HCT116 (cell line): Measurements from ENCODE around the gene APPL1. TPM values are rescaled to one million over a fixed set of nuclear protein-coding genes. Genes with fewer than 3 reads are reported as not detected.
A peak's percentile ranks its signal among the peaks of the same experiment; 100 is the strongest.

ENCODE experiments used
- ATAC-seq: fragments of 200-7000 bp; cut with Tn5 transposase; 2 replicates; pipeline ENCODE4 v1.9.1; 2020; ENCODE audit warnings: mild to moderate bottlenecking, moderate library complexity
- BruUV-seq: library from RNA; stranded (reverse); fragments of 400-500 nt; replicated peaks from 2 replicates; lab custom pipeline; 2021; lab: Mats Ljungman, UMichigan
- CTCF ChIA-PET: fragments of 300-600 bp; sonication (Branson Sonifier 250); formaldehyde crosslinking; loops from one replicate; lab custom pipeline; 2021; ENCODE audit warnings: antibody characterized with exemption; lab: Charles Lee
- POLR2A ChIA-PET: fragments of 300-600, 350-600 bp; sonication (Branson Sonifier 250); formaldehyde crosslinking; loops from one replicate; lab custom pipeline; 2021; ENCODE audit warnings: antibody characterized with exemption; lab: Charles Lee
- RAD21 ChIA-PET, 2 experiments: fragments of 300-600 bp; sonication (Branson Sonifier 250); formaldehyde crosslinking; loops; one replicate each; lab custom pipeline; 2023; ENCODE audit warnings: low total read pairs in 2 of 2; ENCODE audit not compliant: uncharacterized antibody in 2 of 2, unreplicated experiment in 2 of 2, low non-redundant PET in 1 of 2; lab: Charles Lee
- DNase-seq: peaks from one replicate; pipeline ENCODE4 v3.0.0-alpha.2; 2010; ENCODE audit warnings: low read depth, low spot score
- H2AFZ ChIP-seq: fragments of 200-600 bp; shearing (Covaris generic), sonication (generic); 2 replicates; pipeline ENCODE4 v1.6.1; 2017; ENCODE audit warnings: low read depth, mixed run types, mixed read lengths, antibody characterized with exemption, low read length; ENCODE audit not compliant: poor library complexity, severe bottlenecking
- H3K27ac ChIP-seq: 2 replicates; pipeline ENCODE4 v1.5.1; 2012; ENCODE audit warnings: low read depth, low read length
- H3K27me3 ChIP-seq: fragments of 200-600 bp; sonication (generic); 2 replicates; pipeline ENCODE4 v1.6.1; 2016; ENCODE audit warnings: mixed run types, low read length, mixed read lengths; ENCODE audit not compliant: insufficient read depth
- H3K36me3 ChIP-seq, 2 experiments: fragments of 200-500 bp in 1 of 2; fragments of 200-600 bp in 1 of 2; sonication (Bioruptor generic) in 1 of 2; sonication (generic) in 1 of 2; 2 replicates each; pipeline versions ENCODE4 v1.5.1 to v1.6.1; 2014 to 2016; ENCODE audit warnings: low read length in 2 of 2, inconsistent platforms in 1 of 2, mixed read lengths in 1 of 2, mixed run types in 1 of 2; ENCODE audit not compliant: insufficient read depth in 2 of 2, control insufficient read depth in 1 of 2
- H3K4me1 ChIP-seq, 2 experiments: fragments of 200-600 bp in 1 of 2; sonication (generic) in 1 of 2; 2 replicates each; pipeline versions ENCODE4 v1.5.1 to v1.6.1; 2012 to 2017; ENCODE audit warnings: low read length in 2 of 2, inconsistent platforms in 1 of 2, mild to moderate bottlenecking in 1 of 2, mixed read lengths in 1 of 2, mixed run types in 1 of 2, moderate library complexity in 1 of 2; ENCODE audit not compliant: insufficient read depth in 2 of 2, control insufficient read depth in 1 of 2
- H3K4me2 ChIP-seq: fragments of 200-600 bp; sonication (generic); 2 replicates; pipeline ENCODE4 v1.6.1; 2017; ENCODE audit warnings: mixed run types, low read length, mixed read lengths
- H3K4me3 ChIP-seq, 2 experiments: fragments of 200-600 bp in 1 of 2; sonication (generic) in 1 of 2; replicated peaks in 1 of 2; 2 replicates each; pipeline ENCODE4 v1.5.1; 2011 to 2016; ENCODE audit warnings: low read length in 2 of 2, control low read depth in 1 of 2, low read depth in 1 of 2, mild to moderate bottlenecking in 1 of 2, mixed read lengths in 1 of 2, mixed run types in 1 of 2
- H3K79me2 ChIP-seq: fragments of 200-600 bp; sonication (generic); 2 replicates; pipeline ENCODE4 v1.6.1; 2017; ENCODE audit warnings: mild to moderate bottlenecking, mixed run types, low read length, moderate library complexity, mixed read lengths; ENCODE audit not compliant: insufficient read depth
- H3K9ac ChIP-seq: fragments of 200-600 bp; sonication (generic); 2 replicates; pipeline ENCODE4 v1.6.1; 2016; ENCODE audit warnings: low read length, mixed read lengths
- H3K9me2 ChIP-seq: fragments of 200-600 bp; sonication (generic), shearing (Covaris generic); 2 replicates; pipeline ENCODE4 v1.6.1; 2017; ENCODE audit warnings: mixed run types, mild to moderate bottlenecking, moderate library complexity; ENCODE audit not compliant: insufficient read depth
- H3K9me3 ChIP-seq, 2 experiments: fragments of 200-500 bp in 1 of 2; fragments of 200-600 bp in 1 of 2; sonication (Bioruptor generic) in 1 of 2; sonication (generic) in 1 of 2; 2 replicates each; pipeline ENCODE4 v1.6.1; 2014 to 2017; ENCODE audit warnings: low read length in 2 of 2, mixed read lengths in 2 of 2, inconsistent platforms in 1 of 2, low read depth in 1 of 2, mild to moderate bottlenecking in 1 of 2, mixed run types in 1 of 2, moderate library complexity in 1 of 2; ENCODE audit not compliant: control insufficient read depth in 1 of 2, insufficient read depth in 1 of 2
- H4K20me1 ChIP-seq: fragments of 200-600 bp; sonication (generic), shearing (Covaris generic); 2 replicates; pipeline ENCODE4 v1.6.1; 2017; ENCODE audit warnings: mixed run types, mild to moderate bottlenecking, moderate library complexity; ENCODE audit not compliant: insufficient read depth
- EGR1 ChIP-seq: IDR thresholded peaks from 2 replicates; pipeline ENCODE4 v1.6.1; 2012; ENCODE audit warnings: low read depth
- ELF1 ChIP-seq: IDR thresholded peaks from 2 replicates; pipeline ENCODE4 v1.6.1; 2012; ENCODE audit warnings: low read depth, borderline replicate concordance
- EZH2phosphoT487 ChIP-seq: fragments of 200-600 bp; IDR thresholded peaks from 2 replicates; pipeline ENCODE4 v1.6.1; 2018; ENCODE audit warnings: antibody characterized with exemption, borderline replicate concordance
- RAD21 ChIP-seq: IDR thresholded peaks from 2 replicates; pipeline ENCODE4 v1.6.1; 2012; ENCODE audit warnings: low read depth, mild to moderate bottlenecking
- TCF7L2 ChIP-seq: IDR thresholded peaks from 2 replicates; pipeline ENCODE4 v1.7.0; 2011; ENCODE audit warnings: borderline replicate concordance, inconsistent platforms; ENCODE audit not compliant: insufficient read depth, insufficient read length; ENCODE audit errors: extremely low read depth
- intact Hi-C: fragments of 100-400 bp; cut with micrococcal nuclease; formaldehyde crosslinking; loops from 2 replicates; pipeline ENCODE4 v1.10.0; 2022
- total RNA-seq: library from RNA; stranded (reverse); gene quantifications from one replicate; pipeline ENCODE4 v1.2.1, GENCODE V29; 2021; ENCODE audit not compliant: unreplicated experiment
- TF ChIP-seq, protein P1 (sequence below), 3 experiments: fragments of 200-600 bp in 1 of 3; sonication (generic) in 1 of 3; IDR thresholded peaks in 2 of 3; conservative IDR thresholded peaks in 1 of 3; 2 replicates each; pipeline ENCODE4 v1.5.1; 2012 to 2017; ENCODE audit warnings: low read depth in 2 of 3, low read length in 2 of 3, antibody characterized with exemption in 1 of 3, borderline replicate concordance in 1 of 3, control low read depth in 1 of 3, mild to moderate bottlenecking in 1 of 3, mixed read lengths in 1 of 3, mixed run types in 1 of 3, moderate library complexity in 1 of 3; ENCODE audit not compliant: insufficient read depth in 1 of 3

The APPL1 gene
- total RNA-seq, 1 experiment from 2014 or later: 30.8 TPM

DNA sequence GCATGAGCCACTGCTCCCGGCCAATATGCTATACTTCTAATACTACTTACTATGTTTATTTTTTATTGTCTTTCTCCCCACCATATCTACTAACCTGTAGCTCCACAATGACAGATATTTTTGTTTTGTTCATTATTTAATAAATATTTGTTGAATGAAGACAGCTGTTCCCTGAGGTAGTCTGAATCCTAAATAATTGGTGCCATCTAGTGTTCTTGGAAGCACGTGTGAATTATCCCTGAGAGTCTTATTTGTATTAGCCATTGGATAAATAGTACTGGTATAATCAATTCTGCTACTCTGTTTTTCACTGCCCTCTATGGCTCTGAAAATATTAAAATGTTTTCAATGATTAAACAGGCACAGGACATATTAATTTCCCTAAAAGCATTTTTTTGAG is 5.6 kb upstream of the APPL1 start:
- intact Hi-C loops: loop anchor here (2.0 kb wide), 2 partner anchors 121 to 227 kb away; no protein-coding TSS in a partner anchor
- H3K27ac ChIP-seq: no peak overlapping the region
- POLR2A ChIA-PET: no interaction called here
- H3K27me3 ChIP-seq: no peaks in the 10 kb centered on the region
- ATAC-seq: peak; percentile 49; the same call in 1 of the 2 replicates
- H2AFZ ChIP-seq: no peak overlapping the region
- no peak overlapping the region for H3K9ac ChIP-seq
- no TSS peak for BruUV-seq
- RAD21 ChIA-PET: no interaction called here
- H3K4me1 ChIP-seq: peaks cover 0 to 4% of the 10 kb centered on the region in 2 experiments; a peak in 2 of 4 replicates
- H3K36me3 ChIP-seq: no peaks in the 10 kb centered on the region
- no peaks in the 10 kb centered on the region for H3K9me3 ChIP-seq
- CTCF ChIA-PET: no interaction called here
- TF ChIP-seq, protein P1, sequence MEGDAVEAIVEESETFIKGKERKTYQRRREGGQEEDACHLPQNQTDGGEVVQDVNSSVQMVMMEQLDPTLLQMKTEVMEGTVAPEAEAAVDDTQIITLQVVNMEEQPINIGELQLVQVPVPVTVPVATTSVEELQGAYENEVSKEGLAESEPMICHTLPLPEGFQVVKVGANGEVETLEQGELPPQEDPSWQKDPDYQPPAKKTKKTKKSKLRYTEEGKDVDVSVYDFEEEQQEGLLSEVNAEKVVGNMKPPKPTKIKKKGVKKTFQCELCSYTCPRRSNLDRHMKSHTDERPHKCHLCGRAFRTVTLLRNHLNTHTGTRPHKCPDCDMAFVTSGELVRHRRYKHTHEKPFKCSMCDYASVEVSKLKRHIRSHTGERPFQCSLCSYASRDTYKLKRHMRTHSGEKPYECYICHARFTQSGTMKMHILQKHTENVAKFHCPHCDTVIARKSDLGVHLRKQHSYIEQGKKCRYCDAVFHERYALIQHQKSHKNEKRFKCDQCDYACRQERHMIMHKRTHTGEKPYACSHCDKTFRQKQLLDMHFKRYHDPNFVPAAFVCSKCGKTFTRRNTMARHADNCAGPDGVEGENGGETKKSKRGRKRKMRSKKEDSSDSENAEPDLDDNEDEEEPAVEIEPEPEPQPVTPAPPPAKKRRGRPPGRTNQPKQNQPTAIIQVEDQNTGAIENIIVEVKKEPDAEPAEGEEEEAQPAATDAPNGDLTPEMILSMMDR (IDR thresholded peaks at IDR 0.05 in 2 of 3, conservative IDR thresholded peaks at IDR 0.05 in 1 of 3; ENCODE audit: borderline replicate concordance in 1 of 3, insufficient read depth in 1 of 3, low read depth in 2 of 3, low read length in 2 of 3): peak in 2 of 3 experiments; percentile 27 to 43; a peak in 2 of 6 replicates
- TF ChIP-seq RAD21 (peak; percentile 69), ELF1 (no peak), TCF7L2 (no peak)
- TF ChIP-seq, all 23 proteins: peak for 2
- H3K4me3 ChIP-seq: no peak overlapping the region
- no peaks in the 10 kb centered on the region for H3K9me2 ChIP-seq
- H3K4me2 ChIP-seq: no peak overlapping the region
- no peaks in the 10 kb centered on the region for H3K79me2 ChIP-seq
- H4K20me1 ChIP-seq: no peaks in the 10 kb centered on the region
- no peak for DNase-seq

GRCh38 chr3:57224856-57225255 is 2.7 kb upstream of the APPL1 start:
- TF ChIP-seq EZH2phosphoT487 (no peak), EGR1 (no peak)
- TF ChIP-seq, all 23 proteins: peak for 0
- H3K79me2 ChIP-seq: peaks cover 20% of the 10 kb centered on the region
- no peaks in the 10 kb centered on the region for H3K9me2 ChIP-seq
- H4K20me1 ChIP-seq: peaks cover 6% of the 10 kb centered on the region; the same call in 1 of the 2 replicates
- no peaks in the 10 kb centered on the region for H3K27me3 ChIP-seq
- no peak overlapping the region for H3K27ac ChIP-seq
- ChIA-PET POLR2A (no interaction called here), RAD21 (no interaction called here), CTCF (no interaction called here)
- no peak overlapping the region for H2AFZ ChIP-seq
- H3K4me1 ChIP-seq: peaks cover 2 to 22% of the 10 kb centered on the region in 2 experiments
- no peak overlapping the region for H3K9ac ChIP-seq
- no peak for DNase-seq
- no peak overlapping the region for H3K4me2 ChIP-seq
- BruUV-seq: no TSS peak
- ATAC-seq: no peak
- intact Hi-C loops: loop anchor here (5.0 kb wide), 1 partner anchor 53 kb away; no protein-coding TSS in a partner anchor
- no peaks in the 10 kb centered on the region for H3K9me3 ChIP-seq
- no peak overlapping the region for H3K4me3 ChIP-seq
- no peaks in the 10 kb centered on the region for H3K36me3 ChIP-seq
